HUDEP-2 (cell line): ENCODE results near the gene DNAL1.
"Not testable (repeated sequence)": the region's sequence is repeated elsewhere in the genome, so short reads cannot be mapped to it uniquely, and the experiment has no call there.

Experiments used
- DNase-seq, 76 experiments: peaks; one replicate each; lab custom pipeline; 2025; ENCODE audit not compliant: unreplicated experiment in 76 of 76; lab: John Stamatoyannopoulos, UW

The DNAL1 gene

DNA sequence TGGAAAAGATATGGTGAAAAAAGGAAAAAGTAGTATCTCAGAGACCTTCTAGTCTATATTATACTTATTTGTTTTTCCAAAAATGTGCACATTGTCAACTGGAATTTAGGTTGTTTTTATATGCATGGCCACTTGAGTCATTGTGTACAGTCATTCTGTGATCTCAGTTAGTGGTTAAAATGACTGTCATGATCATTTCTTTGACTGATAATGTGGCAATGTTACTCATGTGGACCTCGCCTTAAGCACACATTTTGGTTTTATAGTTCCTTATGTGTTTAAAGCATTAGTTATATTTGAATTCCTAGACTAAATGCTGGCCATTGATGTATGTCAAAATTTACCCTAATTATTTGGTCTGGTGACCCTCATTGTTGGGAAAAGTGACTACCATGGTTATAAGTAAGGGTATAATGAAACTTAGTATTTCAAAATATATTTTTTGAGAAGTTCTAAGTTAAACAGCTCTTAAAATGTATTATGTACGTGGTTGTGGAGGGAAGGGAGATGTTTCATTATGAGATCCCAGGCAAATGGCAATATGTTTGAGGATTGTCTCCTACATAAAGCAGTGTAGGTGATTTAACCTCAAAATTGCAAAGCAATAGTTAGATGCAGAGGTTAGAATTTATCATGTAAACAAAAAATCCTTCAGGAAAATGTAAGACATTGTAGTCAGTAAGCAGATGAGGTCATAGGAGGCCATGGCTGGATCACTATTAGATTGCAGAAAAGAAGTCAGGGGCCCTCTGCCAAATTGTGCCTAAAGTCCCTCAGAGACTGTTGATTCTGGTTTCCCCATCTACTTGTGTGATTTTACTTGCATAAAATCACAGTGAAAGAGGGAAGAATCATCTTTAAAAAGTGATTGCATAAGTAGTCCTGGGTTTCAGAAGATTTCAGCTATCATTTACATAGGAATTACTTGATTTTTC lies 51.9 kb downstream of the DNAL1 start:
- DNase-seq = peak in 1 of 76 experiments; percentile 10

- DNase-seq = no peak
These were observed 55.5 kb downstream of the DNAL1 start for GRCh38 chr14:73700325-73700724.

DNA sequence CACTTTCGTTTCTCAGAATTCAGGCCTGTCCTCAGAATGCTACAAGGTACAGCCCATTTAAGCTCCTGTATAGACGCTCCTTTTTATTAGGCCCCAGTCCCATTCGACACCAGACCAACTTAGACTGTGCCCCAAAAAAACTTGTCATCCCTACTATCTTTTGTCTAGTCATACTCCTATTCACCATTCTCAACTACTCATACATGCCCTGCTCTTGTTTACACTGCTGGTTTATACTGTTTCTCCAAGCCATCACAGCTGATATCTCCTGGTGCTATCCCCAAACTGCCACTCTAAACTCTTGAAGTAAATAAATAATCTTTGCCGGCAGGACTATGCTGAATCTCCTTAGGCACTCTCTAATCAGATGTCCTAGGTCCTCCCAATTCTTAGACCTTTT lies 63.3 kb downstream of the DNAL1 start:
- not testable (repeated sequence) for DNase-seq

GRCh38 chr14:73709904-73710469 lies 65.2 kb downstream of the DNAL1 start:
- no peak for DNase-seq

DNA sequence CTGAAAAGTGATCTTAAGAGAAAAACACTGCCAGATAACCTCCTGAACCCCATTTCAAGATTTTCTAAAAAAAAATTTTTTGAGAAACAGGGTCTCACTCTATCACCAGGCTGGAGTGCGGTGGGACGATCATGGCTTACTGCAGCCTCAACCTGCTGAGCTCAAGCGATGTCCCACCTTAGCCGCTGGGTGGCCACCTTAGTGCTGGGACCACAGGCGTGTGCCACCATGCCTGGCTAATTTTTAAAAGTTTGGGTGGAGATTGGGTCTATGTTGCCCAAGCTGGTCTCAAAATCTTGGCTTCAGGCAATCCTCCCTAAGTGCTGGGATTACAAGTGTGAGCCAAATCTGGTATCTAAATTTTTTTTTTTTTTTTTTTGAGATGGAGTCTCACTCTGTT lies 66.0 kb downstream of the DNAL1 start:
- DNase-seq = no peak

- DNase-seq = no peak
These were observed 67.3 kb downstream of the DNAL1 start for GRCh38 chr14:73712071-73712506.

DNA sequence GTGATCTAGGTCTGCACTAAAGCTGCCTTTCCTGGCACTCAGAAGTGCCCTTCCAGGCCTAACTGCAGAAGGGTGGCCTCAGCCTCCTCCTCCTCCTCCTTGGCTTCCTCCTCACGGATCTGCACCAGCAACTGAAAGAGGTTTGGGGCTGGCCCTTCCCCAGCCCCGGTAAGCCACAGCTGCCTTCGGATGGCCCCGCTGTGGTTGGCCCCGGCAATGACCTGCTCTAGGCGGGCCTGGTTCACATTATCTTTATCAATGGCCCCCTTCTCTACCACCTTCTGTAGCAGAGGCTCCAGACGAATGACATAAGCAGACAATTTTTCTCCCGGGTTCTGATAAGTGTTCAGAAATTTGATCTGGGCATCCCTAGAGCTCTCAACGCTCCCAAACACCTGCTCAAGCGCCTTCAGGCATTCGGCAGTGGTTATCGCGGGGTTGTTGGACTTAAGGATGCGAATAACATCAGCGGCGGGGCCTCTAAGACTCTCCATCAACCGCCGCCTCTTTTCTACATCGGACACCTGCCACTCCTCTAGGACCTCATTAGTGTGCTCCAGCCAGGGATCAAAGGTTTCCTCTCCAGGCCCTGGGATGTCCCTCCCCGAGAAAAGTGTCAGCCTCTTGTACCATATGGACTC lies 67.9 kb downstream of the DNAL1 start:
- DNase-seq = peak in 14 of 76 experiments; percentile 2 to 26 (median 20)

- DNase-seq = no peak
These were observed 68.5 kb downstream of the DNAL1 start for GRCh38 chr14:73713206-73713802.

GRCh38 chr14:73713803-73714655 lies 69.2 kb downstream of the DNAL1 start, which contains the start of gene PNMA1:
PNMA1 (minus strand) TSS chr14:73714384; CDS start chr14:73713639, 745 bp downstream.
- peak in 73 of 76 experiments; percentile 14 to 89 (median 76) for DNase-seq

DNA sequence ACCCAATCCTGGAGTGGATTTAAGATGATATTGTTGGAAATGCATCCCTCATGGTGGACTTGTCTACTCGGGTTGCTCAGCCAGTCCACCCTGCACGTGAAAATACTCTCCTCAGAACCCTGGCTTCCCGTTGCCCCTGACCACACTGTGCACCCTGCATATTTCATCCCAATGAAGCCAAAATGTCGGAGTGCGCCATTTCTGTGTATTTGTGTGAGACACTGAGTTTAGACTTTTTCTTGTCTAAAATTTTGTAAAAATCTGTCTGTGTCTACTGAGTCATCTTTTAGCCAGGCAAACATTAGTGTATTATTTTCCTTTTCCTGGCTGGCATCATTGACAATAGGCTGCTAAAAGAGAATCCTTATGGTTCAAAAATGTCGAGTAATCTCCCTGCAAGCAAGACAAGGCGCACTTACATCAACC lies 69.9 kb downstream of the DNAL1 start:
- peak in 1 of 76 experiments; percentile 42 for DNase-seq

DNA sequence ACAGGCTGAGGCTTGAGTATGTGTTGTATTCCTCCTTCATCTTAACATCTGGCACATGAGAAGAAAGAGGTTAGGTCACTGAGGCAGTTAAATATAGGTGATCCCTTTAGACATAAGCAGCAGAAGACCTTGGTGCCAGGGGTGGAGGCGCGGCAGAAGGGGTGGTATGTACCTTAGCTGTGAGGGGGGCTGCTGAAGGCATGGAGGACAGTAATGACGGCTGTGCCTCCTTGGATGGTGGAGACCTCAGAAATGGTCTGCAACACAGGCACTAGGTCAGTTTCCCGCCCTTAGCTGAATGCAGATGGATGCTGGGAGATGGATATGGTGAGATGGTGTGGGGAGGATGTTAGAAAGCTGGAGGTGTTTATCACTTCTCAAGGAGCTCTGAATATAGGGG lies 70.9 kb downstream of the DNAL1 start:
- DNase-seq = no peak

DNA sequence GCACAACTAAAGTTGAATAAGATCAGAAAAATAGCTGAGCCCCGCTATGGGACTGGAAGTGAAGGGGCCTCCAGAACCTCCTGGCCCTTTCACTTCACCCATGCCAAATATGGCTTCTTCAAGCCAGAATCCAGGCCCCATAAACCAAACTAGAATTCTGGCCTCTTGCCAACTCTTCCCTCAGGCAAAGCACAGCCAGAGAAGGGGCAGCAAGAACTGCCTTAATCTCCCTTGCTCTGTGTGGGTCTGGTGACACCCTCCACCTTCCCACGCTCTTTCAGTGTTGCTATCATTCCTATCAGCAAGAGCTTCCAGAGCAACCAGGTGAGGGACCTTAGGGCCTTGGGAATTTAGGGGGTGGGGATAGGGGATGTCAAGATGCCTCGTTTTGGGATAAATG lies 72.5 kb downstream of the DNAL1 start:
- DNase-seq = no peak

- no peak for DNase-seq
These were observed 73.1 kb downstream of the DNAL1 start for GRCh38 chr14:73717711-73718417.

DNA sequence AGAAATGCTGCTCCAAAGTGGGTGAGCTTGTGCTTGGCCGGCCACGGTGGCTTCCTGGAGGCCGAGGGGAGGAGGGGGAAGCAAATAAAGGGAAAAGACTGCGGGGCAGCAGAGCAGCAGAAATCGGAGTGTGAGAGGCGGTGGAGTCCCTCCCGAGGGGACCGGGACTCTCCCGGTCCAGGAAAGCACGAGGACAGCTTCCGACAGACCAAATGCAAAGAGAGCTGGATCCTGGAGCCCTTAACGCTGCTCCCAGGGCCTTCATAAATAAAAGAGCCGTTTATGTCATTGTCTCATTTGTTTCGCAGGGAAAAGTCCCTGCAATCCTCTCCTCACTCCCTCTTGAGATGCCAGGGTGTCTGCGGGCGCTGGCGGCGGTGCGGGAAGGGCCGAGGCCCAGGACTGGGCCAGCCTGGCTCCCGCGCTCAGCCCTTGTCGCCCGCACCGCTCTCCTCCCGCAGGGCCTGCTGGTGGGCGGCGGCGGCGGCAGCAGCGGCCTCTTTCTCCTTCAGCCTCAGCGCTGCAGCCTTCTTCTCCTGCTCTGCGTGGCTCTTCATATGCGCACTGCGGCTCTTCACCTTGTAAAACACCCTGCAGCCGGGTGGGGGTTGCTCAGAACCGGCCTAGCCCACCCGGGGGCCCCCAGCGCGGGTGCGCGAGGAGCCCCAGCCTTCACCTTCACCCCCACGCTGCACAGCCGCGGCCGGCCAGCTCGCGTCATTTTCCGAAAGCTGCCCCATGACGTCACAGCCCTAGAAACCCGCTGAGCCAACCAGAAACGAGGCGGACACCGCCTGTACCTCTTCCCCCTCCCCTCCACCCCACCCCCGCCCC lies 73.8 kb downstream of the DNAL1 start:
- no peak for DNase-seq

DNA sequence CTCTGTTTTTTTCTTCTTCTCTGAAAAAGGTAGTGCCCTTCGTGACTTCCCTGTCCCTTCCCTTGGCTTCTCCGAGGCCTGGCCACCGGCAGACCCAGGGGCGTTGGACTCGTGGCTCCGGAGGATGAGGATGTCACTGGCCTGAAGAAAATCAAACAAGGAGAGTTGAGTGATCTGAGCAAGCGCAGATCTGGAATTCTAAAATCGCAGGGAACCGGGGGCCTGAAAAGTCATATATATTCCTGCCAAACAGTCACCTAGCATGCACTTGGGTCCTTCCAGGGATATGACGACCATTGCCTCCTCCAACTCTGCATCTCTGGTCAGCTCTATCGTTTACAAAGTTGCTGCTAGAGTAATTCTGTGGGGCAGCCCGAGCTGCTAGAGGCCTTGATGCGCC lies 74.6 kb downstream of the DNAL1 start:
- DNase-seq = no peak

DNA sequence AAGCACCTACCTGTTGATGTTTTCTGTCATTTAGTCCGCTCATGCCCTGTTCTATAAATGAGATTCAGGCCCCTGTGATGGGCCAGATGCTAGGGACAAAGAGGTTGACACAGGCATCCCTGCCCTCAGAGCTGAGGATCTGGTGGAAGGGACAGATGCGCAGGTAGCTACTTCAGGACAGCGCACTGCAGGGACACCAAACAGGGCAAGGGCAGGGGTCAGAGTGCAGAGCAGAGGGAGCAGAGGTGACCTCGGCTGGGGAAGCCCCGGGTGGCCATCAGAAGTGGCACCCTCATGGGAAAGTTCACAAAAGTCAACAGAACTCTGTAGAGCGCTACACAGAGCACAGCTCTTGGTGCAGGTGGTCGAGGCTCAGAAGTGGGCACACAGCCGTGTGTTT lies 75.0 kb downstream of the DNAL1 start:
- DNase-seq = no peak

GRCh38 chr14:73720636-73721035 lies 75.8 kb downstream of the DNAL1 start:
- no peak for DNase-seq

DNA sequence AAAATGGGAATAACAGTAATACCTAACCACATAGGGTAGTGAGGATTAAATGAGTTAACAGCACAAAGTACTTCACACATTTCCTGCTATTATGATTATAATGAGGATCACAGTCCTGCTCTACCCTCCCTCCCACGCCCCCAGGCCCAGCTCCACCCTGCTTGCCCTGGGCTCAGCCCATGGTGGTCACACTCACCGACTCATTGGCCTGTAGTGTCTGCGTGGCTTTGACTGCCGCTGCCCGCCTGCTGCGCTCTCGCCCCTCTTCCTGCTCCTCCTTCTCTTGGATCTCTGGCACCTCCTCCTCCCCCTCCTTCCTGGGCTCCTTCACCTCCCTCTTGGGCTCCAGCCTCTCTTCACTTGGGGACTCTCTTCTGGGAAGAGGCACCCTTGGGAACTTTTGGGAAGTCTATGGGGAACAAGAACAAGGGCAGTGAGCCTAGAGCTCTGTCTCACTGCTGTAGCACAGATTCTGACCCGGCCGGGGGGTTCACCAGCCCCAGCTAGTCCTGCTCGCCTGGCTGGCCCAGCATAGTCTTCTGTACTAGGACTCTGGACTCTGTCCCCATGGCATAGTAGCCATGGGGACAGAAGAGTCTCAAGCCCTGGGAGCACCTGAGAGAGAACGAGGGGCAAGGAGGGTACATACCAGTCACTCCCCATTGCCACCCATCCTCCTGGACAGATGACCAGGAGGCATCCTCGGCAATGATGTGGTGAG lies 76.5 kb downstream of the DNAL1 start:
- DNase-seq = no peak
